GM19372 (cell line): ENCODE results near the gene YIPF5.

Experiments used
- ATAC-seq: cut with Tn5 transposase; IDR thresholded peaks from one replicate; pipeline ENCODE4 v1.9.1; 2021; ENCODE audit warnings: mild to moderate bottlenecking, low read depth, moderate library complexity; ENCODE audit not compliant: unreplicated experiment

Gene YIPF5

DNA sequence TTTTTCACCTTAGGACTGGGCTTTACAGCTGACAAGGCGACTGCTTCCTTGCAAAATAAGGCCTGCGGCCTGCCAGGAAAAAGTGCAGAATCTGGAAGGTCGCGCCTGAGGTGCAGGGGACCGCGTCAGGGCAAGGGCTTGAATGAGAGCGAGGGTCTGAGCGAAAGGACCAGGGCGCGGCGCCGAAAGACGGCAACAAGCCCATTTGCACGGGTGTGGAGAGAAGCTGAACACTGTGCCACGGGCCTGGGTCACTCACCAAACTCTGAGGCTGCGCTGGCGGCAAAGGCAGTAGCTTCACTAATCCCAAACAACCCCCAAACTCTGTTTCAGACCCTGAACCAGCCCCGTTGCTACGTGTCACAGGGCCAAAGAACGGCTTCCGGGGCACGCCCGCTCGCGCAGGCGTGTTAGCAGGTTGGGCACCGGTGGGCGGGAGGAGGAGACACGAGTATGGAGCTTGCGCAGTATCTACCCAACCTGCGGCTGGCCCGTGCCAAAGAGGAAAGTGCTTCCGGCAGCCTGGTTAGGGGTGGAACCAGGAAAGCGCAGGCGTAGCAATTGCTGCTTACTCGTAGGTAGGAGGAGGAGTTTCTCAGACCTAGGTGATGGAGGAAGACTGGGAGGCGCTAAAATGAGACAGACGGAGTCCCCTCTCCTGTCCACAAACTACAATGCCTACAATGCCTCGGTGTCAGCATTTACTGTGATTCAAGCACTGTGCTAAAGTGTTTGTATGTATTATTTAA is at the start of gene YIPF5, which contains the start of gene KCTD16:
YIPF5 (minus strand) TSS at position 384 of the 749 bp plus-strand sequence. CDS start 704 bp downstream, outside the sequence.
KCTD16 (plus strand) TSS at position 598 of the 749 bp plus-strand sequence.
- peak; percentile 100 for ATAC-seq

DNA sequence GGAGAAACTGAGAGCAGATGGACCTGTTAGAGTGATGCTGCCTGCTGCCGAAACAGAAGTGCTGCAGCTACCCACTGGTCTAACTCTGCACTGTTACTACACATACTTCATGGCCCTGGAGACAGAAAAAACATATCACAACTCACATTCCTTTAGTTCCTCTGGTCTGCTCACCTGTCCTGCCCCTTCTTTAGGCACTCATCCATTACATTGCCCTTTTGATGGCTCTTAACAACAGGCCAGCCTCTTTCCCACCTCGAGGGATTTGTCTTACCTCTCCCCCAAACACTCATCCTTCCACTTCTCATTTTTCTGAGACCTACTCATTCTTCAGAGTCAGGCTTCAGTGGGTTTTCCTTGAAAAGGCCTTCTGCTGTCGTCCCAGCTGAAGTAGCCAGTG is 49.4 kb upstream of the YIPF5 start:
- ATAC-seq, result no peak

DNA sequence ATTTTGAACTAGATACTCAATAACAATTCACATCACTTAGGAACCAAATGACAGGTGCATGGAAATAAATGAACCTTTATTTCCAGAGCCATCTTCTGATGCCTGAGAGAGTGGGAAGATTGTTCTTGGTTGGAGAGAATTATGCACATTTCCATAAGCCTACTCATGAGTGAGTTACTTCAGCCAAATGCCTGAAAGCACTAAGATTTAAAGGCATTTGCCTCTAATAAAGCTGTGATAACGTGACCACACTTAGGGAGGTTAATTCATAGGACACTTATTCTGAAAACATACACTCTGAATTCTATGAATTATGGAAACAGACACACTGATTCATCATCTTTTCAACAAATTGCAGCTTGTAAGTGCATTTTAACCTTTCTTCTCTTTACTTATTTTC is 40.2 kb upstream of the YIPF5 start:
- ATAC-seq, result no peak

DNA sequence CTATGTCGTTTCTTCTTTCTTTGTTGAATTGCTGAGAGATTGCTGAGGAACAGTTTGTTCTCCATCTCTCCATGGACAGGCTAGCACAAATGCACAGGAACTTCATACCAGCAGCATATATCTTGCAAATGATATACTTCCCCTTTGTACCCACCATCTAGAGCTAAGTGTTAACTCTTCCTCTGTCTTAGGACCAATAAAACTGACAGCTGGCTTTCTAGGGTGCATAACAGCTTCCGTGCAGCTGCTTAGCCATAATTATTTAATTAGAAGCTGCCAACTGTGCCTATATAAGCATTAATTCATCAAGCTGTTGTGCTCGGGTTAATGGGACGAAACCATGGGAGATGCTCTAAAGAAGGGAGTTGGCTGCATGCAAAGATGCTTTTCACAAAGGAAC is 38.9 kb upstream of the YIPF5 start:
- ATAC-seq, result no peak

DNA sequence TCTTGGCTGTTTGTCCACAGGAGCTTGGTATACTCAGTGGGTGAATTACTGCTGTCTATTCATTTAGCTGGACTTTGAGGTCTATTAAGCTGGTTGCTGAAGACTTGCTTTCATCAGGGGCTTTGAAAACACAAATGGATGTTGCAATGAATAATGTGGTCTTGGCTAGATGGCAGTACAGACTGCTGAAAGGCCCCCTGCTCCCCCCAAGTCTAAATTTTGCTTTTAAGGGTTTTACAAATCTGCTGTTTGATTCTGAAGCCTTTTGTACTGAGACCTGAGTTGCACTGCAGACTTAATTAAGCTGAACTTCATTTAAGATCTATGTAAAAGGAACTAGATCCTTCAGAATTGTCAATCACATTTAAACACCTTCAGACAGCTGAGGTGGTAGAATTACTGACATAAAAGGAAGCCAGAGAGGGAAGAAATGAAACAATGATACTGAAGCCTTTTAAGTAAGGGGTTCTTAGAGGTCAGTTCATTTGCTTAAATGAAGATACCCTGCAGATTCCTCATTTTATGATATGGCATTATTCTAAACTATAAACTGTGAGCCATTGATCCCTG is 37.5 kb upstream of the YIPF5 start:
- ATAC-seq, result no peak

GRCh38 chr5:144206141-144206540 is 35.7 kb upstream of the YIPF5 start:
- ATAC-seq, result no peak

DNA sequence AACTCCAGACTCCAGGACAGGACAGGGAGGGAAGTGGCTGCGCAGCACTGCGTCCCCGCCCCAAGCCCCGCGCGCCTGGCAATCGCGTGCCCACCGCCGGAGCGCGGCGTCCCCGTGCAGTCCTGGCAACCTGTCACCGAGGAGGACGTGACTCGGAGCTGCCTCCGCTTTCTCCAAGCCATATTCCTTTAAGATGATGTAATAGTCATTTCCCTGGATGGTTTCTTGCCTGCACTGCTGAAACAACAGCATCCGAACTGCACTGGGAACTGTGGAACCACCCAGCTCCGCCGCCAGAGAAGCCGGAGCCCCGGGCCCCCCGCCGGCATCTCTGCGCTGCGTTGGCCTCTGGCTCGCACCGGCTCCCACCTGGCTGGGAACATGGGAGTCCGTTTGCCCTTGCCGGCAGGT is 34.7 kb upstream of the YIPF5 start:
- no peak for ATAC-seq

DNA sequence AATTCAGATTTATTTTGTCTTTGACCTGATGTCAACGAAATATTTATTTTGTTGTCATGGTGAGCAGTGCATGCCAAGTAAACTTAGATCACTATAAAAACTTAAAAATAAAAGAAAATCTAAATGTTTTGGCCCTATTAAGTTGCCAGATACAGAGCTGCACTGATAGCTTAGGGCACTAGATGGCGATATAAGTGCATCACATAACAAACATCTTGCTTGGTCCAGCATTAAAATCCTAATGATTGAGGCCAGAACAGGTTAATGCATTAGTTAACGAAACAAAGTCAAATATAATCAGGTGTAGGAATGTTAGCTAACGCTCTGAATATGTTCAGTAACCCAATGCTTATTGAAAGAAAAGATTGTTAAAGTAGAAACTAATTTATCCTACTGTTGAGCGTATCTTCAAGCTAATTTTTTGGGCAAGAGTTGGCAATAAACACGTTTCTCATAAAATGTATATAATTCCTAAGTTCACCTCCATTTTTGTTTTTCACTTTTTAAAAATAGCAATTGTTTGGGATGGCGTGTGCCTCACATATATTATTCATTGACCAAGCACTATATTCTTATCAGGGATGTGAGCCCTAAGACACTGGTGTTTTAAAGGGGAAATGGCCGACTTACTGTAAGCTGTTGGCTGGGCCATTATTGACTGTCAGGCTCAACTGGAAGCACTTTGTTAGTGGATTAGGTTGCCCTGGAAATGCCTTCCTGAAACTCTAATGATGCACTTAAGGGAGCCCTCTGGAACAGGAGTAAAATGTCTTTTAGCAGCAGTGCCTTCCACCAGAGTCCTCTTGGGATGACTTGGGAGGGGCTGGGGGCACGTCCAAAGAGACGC is 33.5 kb upstream of the YIPF5 start:
- peak; percentile 74 for ATAC-seq

DNA sequence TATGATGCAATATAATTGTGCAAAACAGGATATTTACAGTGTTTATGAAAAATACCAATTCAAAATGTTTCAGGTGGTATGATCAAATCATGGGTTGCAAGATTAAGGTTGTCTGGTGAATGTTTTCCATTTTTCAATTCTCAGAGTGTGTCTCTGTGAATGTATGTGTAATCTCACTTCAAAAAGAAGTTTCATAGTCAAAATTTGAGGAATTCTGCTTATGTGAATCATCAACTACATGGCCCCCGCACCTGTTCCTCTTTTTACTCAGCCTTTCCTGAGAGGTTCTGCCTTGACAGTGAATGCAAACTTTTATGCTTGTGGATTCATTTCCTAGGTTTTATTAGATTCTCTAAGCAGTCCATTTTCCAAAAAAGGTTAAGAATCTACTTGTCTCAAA is 32.3 kb upstream of the YIPF5 start:
- no peak for ATAC-seq

GRCh38 chr5:144202072-144202471 is 31.6 kb upstream of the YIPF5 start:
- ATAC-seq, result no peak

DNA sequence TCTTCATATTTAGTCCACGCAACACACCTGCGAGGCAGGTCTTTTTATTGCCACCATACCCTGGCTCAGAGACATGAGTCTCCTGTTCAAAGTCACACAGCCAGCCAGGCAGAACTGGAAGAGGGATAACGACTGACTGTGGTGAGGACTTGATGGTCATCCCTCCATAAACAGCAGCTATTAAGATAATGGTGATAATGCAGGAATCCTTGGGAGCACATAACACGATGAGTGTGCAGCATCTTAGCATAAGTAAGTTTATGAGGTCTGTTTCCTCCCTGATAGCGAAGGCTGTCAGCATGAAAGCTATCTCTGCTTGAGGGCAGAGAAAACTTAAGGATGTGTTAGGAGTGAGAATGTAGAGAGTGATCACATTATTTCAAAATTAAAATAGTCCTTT is 31.1 kb upstream of the YIPF5 start:
- no peak for ATAC-seq

DNA sequence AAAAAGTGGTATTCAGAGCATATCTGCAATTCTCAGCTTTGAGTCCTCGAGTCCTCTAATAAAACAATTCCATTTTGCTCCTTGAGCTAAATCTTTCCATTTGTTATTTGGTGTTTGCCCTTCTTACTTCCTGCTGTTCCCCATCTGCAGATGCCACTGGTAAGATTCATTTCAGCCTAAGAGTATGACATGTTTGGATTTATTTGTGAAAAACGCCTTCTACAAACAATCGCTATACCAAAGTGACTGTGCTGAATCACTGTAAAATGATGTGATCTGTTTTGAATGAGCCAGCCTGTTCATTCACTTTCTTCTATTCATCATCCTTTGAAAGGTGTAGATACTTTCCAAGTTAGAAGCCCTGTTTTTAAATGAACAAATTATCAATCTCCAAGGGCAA is 27.9 kb upstream of the YIPF5 start:
- ATAC-seq, result no peak

DNA sequence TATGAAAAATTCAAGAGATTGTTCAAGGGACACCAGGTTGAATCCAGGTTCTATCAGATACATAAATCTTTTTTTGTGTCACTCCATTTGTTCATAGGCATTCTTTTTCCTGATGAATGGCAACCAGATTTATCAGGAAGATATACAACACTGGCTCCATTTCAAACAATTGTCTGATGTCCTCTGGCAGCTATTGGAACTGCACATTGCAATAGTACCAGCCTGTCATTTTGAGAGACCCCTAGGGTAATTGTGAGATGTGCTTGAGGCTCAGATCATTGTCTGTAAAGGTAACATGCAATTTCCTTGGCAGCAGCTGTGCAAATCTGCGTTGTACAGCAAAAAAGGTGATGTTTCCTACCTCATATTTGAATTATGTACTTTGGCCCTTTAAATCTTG is 26.2 kb upstream of the YIPF5 start:
- ATAC-seq, result no peak

- no peak for ATAC-seq
Measured at GRCh38 chr5:144195448-144195847, 25.0 kb upstream of the YIPF5 start.

DNA sequence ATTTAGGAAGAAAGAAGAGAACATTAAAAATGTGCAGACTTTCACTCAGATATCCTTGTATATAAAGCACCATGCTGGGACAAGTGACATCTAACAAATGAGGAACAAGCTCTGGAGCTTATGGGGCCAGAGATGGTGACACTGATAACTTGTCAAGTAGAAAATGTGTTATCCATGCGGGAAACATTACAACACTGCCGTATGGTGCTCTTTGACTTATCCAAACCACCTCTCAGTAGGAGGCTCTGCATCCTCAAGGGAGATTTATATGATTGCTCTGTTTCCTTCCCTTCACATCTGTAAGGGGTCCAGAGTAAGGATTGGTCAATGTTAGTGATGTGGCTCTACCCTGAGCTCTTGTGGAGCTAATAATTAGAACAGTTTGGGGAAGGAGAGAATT is 23.7 kb upstream of the YIPF5 start:
- ATAC-seq, result no peak

- ATAC-seq, result no peak
Measured at GRCh38 chr5:144192661-144193060, 22.2 kb upstream of the YIPF5 start.

GRCh38 chr5:144191998-144192397 is 21.5 kb upstream of the YIPF5 start:
- ATAC-seq, result peak; percentile 90

GRCh38 chr5:144191531-144191930 is 21.1 kb upstream of the YIPF5 start:
- ATAC-seq, result no peak

DNA sequence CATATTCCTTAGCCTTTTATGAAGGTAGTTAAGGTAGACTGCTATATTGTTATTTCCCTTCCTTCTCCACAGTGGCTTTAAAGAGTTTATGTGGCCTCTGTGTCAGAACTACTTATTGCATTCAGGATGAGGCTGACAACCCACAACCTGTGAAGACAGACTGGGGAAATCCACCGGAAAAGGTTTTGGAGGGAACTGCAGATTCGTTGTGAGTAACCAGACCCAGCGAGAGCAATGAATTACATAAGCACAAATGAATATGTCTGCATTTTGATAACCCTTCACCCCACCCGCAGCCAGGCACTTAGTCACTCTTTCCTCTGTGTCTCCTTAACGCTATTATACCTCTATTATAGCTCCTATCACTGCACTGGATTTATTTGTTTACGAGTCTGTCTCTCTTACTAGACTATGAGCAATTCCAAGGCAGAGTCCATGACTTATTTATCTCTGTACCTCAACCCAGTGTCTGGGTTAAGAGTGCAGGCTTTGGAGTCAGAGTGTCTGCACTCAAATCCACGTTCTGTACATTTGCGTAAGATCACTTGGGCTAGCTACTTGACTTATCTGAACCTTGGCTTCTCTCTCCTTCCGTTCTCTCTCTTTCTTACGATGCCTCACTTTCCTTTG is 19.5 kb upstream of the YIPF5 start:
- peak; percentile 40 for ATAC-seq

GRCh38 chr5:144187699-144188294 is 17.3 kb upstream of the YIPF5 start:
- peak; percentile 60 for ATAC-seq
